Activated naive CD4-positive, alpha-beta T cell treated with anti-CD3 and anti-CD28 coated beads, Interleukin-2, amount 50 U/mL, for 24 hours (primary cell): ENCODE results near the gene UQCC2.
A peak's percentile ranks its signal among the peaks of the same experiment; 100 is the strongest.

Experiments
- H3K27ac Mint-ChIP-seq: one replicate; pipeline ENCODE4 v1.8.0; 2021; ENCODE audit warnings: mild to moderate bottlenecking, mixed read lengths
- H3K27me3 Mint-ChIP-seq: one replicate; pipeline ENCODE4 v1.8.0; 2021; ENCODE audit warnings: mixed read lengths
- H3K36me3 Mint-ChIP-seq: one replicate; pipeline ENCODE4 v1.8.0; 2021; ENCODE audit warnings: mixed read lengths
- H3K4me1 Mint-ChIP-seq: one replicate; pipeline ENCODE4 v1.8.0; 2021; ENCODE audit warnings: mixed read lengths
- H3K4me3 Mint-ChIP-seq: one replicate; pipeline ENCODE4 v1.8.0; 2021; ENCODE audit warnings: mild to moderate bottlenecking, mixed read lengths
- H3K9me3 Mint-ChIP-seq: one replicate; pipeline ENCODE4 v1.8.0; 2021; ENCODE audit warnings: mixed read lengths

The UQCC2 gene

GRCh38 chr6:33722103-33722623 lies 10.7 kb upstream of the UQCC2 start:
- Mint-ChIP-seq H3K4me1 (peaks cover 29% of the 10 kb centered on the region), H3K9me3 (no peaks in the 10 kb centered on the region), H3K4me3 (no peak overlapping the region), H3K36me3 (no peaks in the 10 kb centered on the region), H3K27ac (no peak overlapping the region), H3K27me3 (no peaks in the 10 kb centered on the region)

- no peaks in the 10 kb centered on the region for H3K27me3 Mint-ChIP-seq
- no peaks in the 10 kb centered on the region for H3K36me3 Mint-ChIP-seq
- H3K4me1 Mint-ChIP-seq = peaks cover 29% of the 10 kb centered on the region
- H3K4me3 Mint-ChIP-seq = no peak overlapping the region
- H3K9me3 Mint-ChIP-seq = no peaks in the 10 kb centered on the region
- H3K27ac Mint-ChIP-seq = no peak overlapping the region
These were observed 10.0 kb upstream of the UQCC2 start for GRCh38 chr6:33721508-33721907.

GRCh38 chr6:33720998-33721397 lies 9.5 kb upstream of the UQCC2 start:
- no peaks in the 10 kb centered on the region for H3K27me3 Mint-ChIP-seq
- H3K4me1 Mint-ChIP-seq = peaks cover 29% of the 10 kb centered on the region
- no peaks in the 10 kb centered on the region for H3K9me3 Mint-ChIP-seq
- H3K36me3 Mint-ChIP-seq = no peaks in the 10 kb centered on the region
- H3K27ac Mint-ChIP-seq = no peak overlapping the region
- H3K4me3 Mint-ChIP-seq = no peak overlapping the region

GRCh38 chr6:33719326-33719987 lies 8.0 kb upstream of the UQCC2 start:
- H3K4me1 Mint-ChIP-seq = peaks cover 19% of the 10 kb centered on the region
- no peak overlapping the region for H3K27ac Mint-ChIP-seq
- H3K4me3 Mint-ChIP-seq = no peak overlapping the region
- H3K36me3 Mint-ChIP-seq = no peaks in the 10 kb centered on the region
- H3K27me3 Mint-ChIP-seq = no peaks in the 10 kb centered on the region
- H3K9me3 Mint-ChIP-seq = no peaks in the 10 kb centered on the region

- H3K9me3 Mint-ChIP-seq = no peaks in the 10 kb centered on the region
These were observed 7.2 kb upstream of the UQCC2 start for GRCh38 chr6:33718713-33719112.

GRCh38 chr6:33717934-33718455 lies 6.5 kb upstream of the UQCC2 start:
- Mint-ChIP-seq H3K4me3 (no peak overlapping the region), H3K4me1 (peaks cover 4% of the 10 kb centered on the region), H3K36me3 (no peaks in the 10 kb centered on the region), H3K27ac (no peak overlapping the region), H3K9me3 (no peaks in the 10 kb centered on the region), H3K27me3 (no peaks in the 10 kb centered on the region)

More at GRCh38 chr6:33718713-33719112, 7.2 kb upstream of the UQCC2 start:
- no peaks in the 10 kb centered on the region for H3K36me3 Mint-ChIP-seq
- H3K4me1 Mint-ChIP-seq = peaks cover 11% of the 10 kb centered on the region
- no peaks in the 10 kb centered on the region for H3K27me3 Mint-ChIP-seq
- no peak overlapping the region for H3K4me3 Mint-ChIP-seq
- no peak overlapping the region for H3K27ac Mint-ChIP-seq

GRCh38 chr6:33716890-33717632 lies 5.6 kb upstream of the UQCC2 start:
- Mint-ChIP-seq H3K27ac (no peak overlapping the region), H3K4me3 (no peak overlapping the region), H3K4me1 (peaks cover 2% of the 10 kb centered on the region), H3K27me3 (no peaks in the 10 kb centered on the region), H3K36me3 (no peaks in the 10 kb centered on the region), H3K9me3 (no peaks in the 10 kb centered on the region)

GRCh38 chr6:33716379-33716778 lies 4.9 kb upstream of the UQCC2 start:
- H3K4me1 Mint-ChIP-seq = peaks cover 8% of the 10 kb centered on the region
- H3K27me3 Mint-ChIP-seq = no peaks in the 10 kb centered on the region
- no peaks in the 10 kb centered on the region for H3K36me3 Mint-ChIP-seq
- no peaks in the 10 kb centered on the region for H3K9me3 Mint-ChIP-seq
- H3K4me3 Mint-ChIP-seq = no peak overlapping the region
- no peak overlapping the region for H3K27ac Mint-ChIP-seq

- peaks cover 21% of the 10 kb centered on the region for H3K4me1 Mint-ChIP-seq
- no peak overlapping the region for H3K27ac Mint-ChIP-seq
- H3K9me3 Mint-ChIP-seq = no peaks in the 10 kb centered on the region
- no peak overlapping the region for H3K4me3 Mint-ChIP-seq
- peaks cover 9% of the 10 kb centered on the region for H3K36me3 Mint-ChIP-seq
- no peaks in the 10 kb centered on the region for H3K27me3 Mint-ChIP-seq
These were observed 3.0 kb upstream of the UQCC2 start for GRCh38 chr6:33714385-33715040.

- no peak overlapping the region for H3K27ac Mint-ChIP-seq
- H3K4me1 Mint-ChIP-seq = peaks cover 27% of the 10 kb centered on the region
- no peaks in the 10 kb centered on the region for H3K27me3 Mint-ChIP-seq
- H3K36me3 Mint-ChIP-seq = peaks cover 11% of the 10 kb centered on the region
- H3K4me3 Mint-ChIP-seq = no peak overlapping the region
- no peaks in the 10 kb centered on the region for H3K9me3 Mint-ChIP-seq
These were observed 2.3 kb upstream of the UQCC2 start for GRCh38 chr6:33713786-33714185.

- no peak overlapping the region for H3K4me3 Mint-ChIP-seq
- H3K27me3 Mint-ChIP-seq = no peaks in the 10 kb centered on the region
- no peak overlapping the region for H3K27ac Mint-ChIP-seq
- H3K9me3 Mint-ChIP-seq = no peaks in the 10 kb centered on the region
- H3K36me3 Mint-ChIP-seq = peaks cover 11% of the 10 kb centered on the region
- peaks cover 33% of the 10 kb centered on the region for H3K4me1 Mint-ChIP-seq
These were observed 1.4 kb upstream of the UQCC2 start for GRCh38 chr6:33712914-33713313.

GRCh38 chr6:33710296-33711121 lies 991 bp downstream of the UQCC2 start:
- H3K4me3 Mint-ChIP-seq = peak overlapping the region; percentile 98
- no peaks in the 10 kb centered on the region for H3K9me3 Mint-ChIP-seq
- H3K4me1 Mint-ChIP-seq = peaks cover 44% of the 10 kb centered on the region
- H3K27ac Mint-ChIP-seq = peak overlapping the region; percentile 99
- peaks cover 17% of the 10 kb centered on the region for H3K36me3 Mint-ChIP-seq
- no peaks in the 10 kb centered on the region for H3K27me3 Mint-ChIP-seq

GRCh38 chr6:33709605-33710295 lies 1.8 kb downstream of the UQCC2 start:
- H3K27ac Mint-ChIP-seq = peak overlapping the region; percentile 77
- no peaks in the 10 kb centered on the region for H3K9me3 Mint-ChIP-seq
- peaks cover 17% of the 10 kb centered on the region for H3K36me3 Mint-ChIP-seq
- peak overlapping the region; percentile 98 for H3K4me3 Mint-ChIP-seq
- H3K27me3 Mint-ChIP-seq = no peaks in the 10 kb centered on the region
- peaks cover 44% of the 10 kb centered on the region for H3K4me1 Mint-ChIP-seq

GRCh38 chr6:33708516-33709204 lies 2.8 kb downstream of the UQCC2 start:
- no peak overlapping the region for H3K4me3 Mint-ChIP-seq
- H3K4me1 Mint-ChIP-seq = peaks cover 44% of the 10 kb centered on the region
- H3K36me3 Mint-ChIP-seq = peaks cover 19% of the 10 kb centered on the region
- no peaks in the 10 kb centered on the region for H3K27me3 Mint-ChIP-seq
- H3K27ac Mint-ChIP-seq = no peak overlapping the region
- no peaks in the 10 kb centered on the region for H3K9me3 Mint-ChIP-seq
